ENCODE measurements around the gene TMTC3.
A peak's percentile ranks its signal among the peaks of the same experiment; 100 is the strongest.

Gene TMTC3

DNA sequence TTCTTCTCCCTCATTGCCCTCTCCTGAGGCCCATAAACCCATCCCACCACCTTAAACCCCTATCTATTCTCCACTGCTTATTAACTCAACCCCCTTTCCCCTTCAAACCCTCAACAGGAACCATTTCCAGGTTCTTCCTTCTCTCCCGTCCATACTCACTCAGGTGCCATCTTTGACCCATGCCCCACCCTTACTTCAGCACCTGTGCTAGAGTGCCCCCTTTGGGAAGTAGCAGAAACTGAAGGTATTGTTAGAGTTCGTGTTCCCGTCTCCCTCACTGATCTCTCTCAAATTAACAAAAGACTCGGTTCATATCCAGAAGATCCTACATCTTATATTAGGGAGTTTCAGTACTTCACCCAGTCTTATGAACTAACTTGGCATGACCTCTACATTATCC, 86.6 kb downstream of the TMTC3 start:
- no peaks in the 10 kb centered on the region for H3K4me1 ChIP-seq (ENCODE audit: control insufficient read depth, insufficient read depth, low read length)
- H3K9me3 ChIP-seq (ENCODE audit: control insufficient read depth, insufficient read depth, low read depth, low read length), result no peaks in the 10 kb centered on the region
- ChIA-PET POLR2A (no interaction called here), CTCF (no interaction called here)
- no peak for TF ChIP-seq ZNF335 (tag by site-specific recombination; conservative IDR thresholded peaks at IDR 0.05)
- no peak for TF ChIP-seq GLI4 (tag by site-specific recombination; IDR thresholded peaks at IDR 0.05)
- no peak for TF ChIP-seq ZNF274 (IDR thresholded peaks at IDR 0.05; ENCODE audit: low read length)
- TF ChIP-seq ZNF274 (tag by site-specific recombination; IDR thresholded peaks at IDR 0.05; ENCODE audit: borderline replicate concordance), result no peak
- no peak for TF ChIP-seq ZNF501 (tag by site-specific recombination; IDR thresholded peaks at IDR 0.05)
- TF ChIP-seq KLF8 (tag by site-specific recombination; IDR thresholded peaks at IDR 0.05), result no peak
- no peak for TF ChIP-seq ZNF223 (tag by site-specific recombination; IDR thresholded peaks at IDR 0.05)
- TF ChIP-seq RBAK (tag by site-specific recombination; IDR thresholded peaks at IDR 0.05), result no peak
- no peak for TF ChIP-seq ZNF311 (tag by site-specific recombination; IDR thresholded peaks at IDR 0.05; ENCODE audit: borderline replicate concordance)
- TF ChIP-seq ZNF133 (tag by site-specific recombination; IDR thresholded peaks at IDR 0.05), result no peak
- TF ChIP-seq ZFP41 (tag by site-specific recombination; IDR thresholded peaks at IDR 0.05; ENCODE audit: borderline replicate concordance), result no peak
- no peak for TF ChIP-seq ZNF391 (tag by site-specific recombination; IDR thresholded peaks at IDR 0.05; ENCODE audit: borderline replicate concordance, low read depth)
- no peak for TF ChIP-seq ZFHX2 (tag by site-specific recombination; conservative IDR thresholded peaks at IDR 0.05)
- H3K4me3 ChIP-seq (ENCODE audit: low read depth, low read length), result no peak overlapping the region
- no peaks in the 10 kb centered on the region for H3K36me3 ChIP-seq (ENCODE audit: control insufficient read depth in 2 of 2, insufficient read depth in 1 of 2, low read length in 2 of 2)
- H3K27ac ChIP-seq (ENCODE audit: extremely low read depth, low read depth, low read length), result no peak overlapping the region

DNA sequence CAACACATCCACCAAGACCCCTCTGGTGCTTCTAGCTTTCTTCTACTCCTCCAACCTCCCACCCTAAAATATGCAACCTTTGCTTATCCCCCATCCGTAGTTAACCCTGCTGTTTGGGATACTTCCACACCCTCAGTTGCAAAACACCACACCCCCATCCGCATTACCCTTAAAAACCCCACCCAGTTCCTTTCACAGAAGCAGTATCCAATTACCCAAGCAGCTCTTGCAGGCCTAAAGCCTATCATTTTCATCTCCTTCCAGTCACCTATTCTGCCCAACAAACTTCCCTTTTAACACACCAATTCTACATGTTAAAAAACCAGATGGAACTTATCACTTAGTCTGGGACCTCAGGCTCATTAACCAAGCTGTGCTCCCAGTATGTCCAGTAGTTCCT, 88.2 kb downstream of the TMTC3 start:
- POLR2A ChIA-PET, result no interaction called here
- Histone ChIP-seq H3K27ac (ENCODE audit: extremely low read depth, low read depth, low read length) (no peak overlapping the region), H3K4me3 (ENCODE audit: low read depth, low read length) (no peak overlapping the region), H3K4me1 (ENCODE audit: control insufficient read depth, insufficient read depth, low read length) (no peaks in the 10 kb centered on the region), H3K36me3 (ENCODE audit: control insufficient read depth in 2 of 2, insufficient read depth in 1 of 2, low read length in 2 of 2) (no peaks in the 10 kb centered on the region), H3K9me3 (ENCODE audit: control insufficient read depth, insufficient read depth, low read depth, low read length) (no peaks in the 10 kb centered on the region)
- CTCF ChIA-PET, result interaction anchor here (0.6 kb wide), 1 partner anchor 358 kb away, joined by 3 read pairs; no protein-coding TSS in a partner anchor
- TF ChIP-seq KLF1 (tag by site-specific recombination; IDR thresholded peaks at IDR 0.05), result peak; percentile 36; the same call in 1 of the 2 replicates
- no peak for TF ChIP-seq ZNF518A (tag by site-specific recombination; conservative IDR thresholded peaks at IDR 0.05; ENCODE audit: low read depth)

GRCh38 chr12:88235183-88235833, 93.2 kb downstream of the TMTC3 start:
- H3K4me3 ChIP-seq (ENCODE audit: low read depth, low read length), result no peak overlapping the region
- H3K27ac ChIP-seq (ENCODE audit: extremely low read depth, low read depth, low read length), result no peak overlapping the region
- no peaks in the 10 kb centered on the region for H3K36me3 ChIP-seq (ENCODE audit: control insufficient read depth in 2 of 2, insufficient read depth in 1 of 2, low read length in 2 of 2)
- no peaks in the 10 kb centered on the region for H3K9me3 ChIP-seq (ENCODE audit: control insufficient read depth, insufficient read depth, low read depth, low read length)
- ChIA-PET CTCF (no interaction called here), POLR2A (no interaction called here)
- no peaks in the 10 kb centered on the region for H3K4me1 ChIP-seq (ENCODE audit: control insufficient read depth, insufficient read depth, low read length)
- TF ChIP-seq ZNF645 (tag by site-specific recombination; IDR thresholded peaks at IDR 0.05), result no peak
- no peak for TF ChIP-seq ZNF248 (tag by site-specific recombination; IDR thresholded peaks at IDR 0.05)
- TF ChIP-seq ZNF433 (tag by site-specific recombination; IDR thresholded peaks at IDR 0.05; ENCODE audit: low read depth), result no peak
- no peak for TF ChIP-seq ZFP69B (tag by site-specific recombination; IDR thresholded peaks at IDR 0.05)
- no peak for TF ChIP-seq ZBTB11 (tag by site-specific recombination; conservative IDR thresholded peaks at IDR 0.05; ENCODE audit: low read depth)
- no peak for TF ChIP-seq BCL11B (tag by site-specific recombination; IDR thresholded peaks at IDR 0.05; ENCODE audit: low read depth)
- no peak for TF ChIP-seq ZNF596 (tag by site-specific recombination; IDR thresholded peaks at IDR 0.05)
- no peak for TF ChIP-seq SP3 (tag by site-specific recombination; IDR thresholded peaks at IDR 0.05)
